Measurements from ENCODE around the gene HCK. TPM values are rescaled to one million over a fixed set of nuclear protein-coding genes. Genes with fewer than 3 reads are reported as not detected.

The HCK gene
- total RNA-seq, 1 experiment from 2014 or later, result not detected

DNA sequence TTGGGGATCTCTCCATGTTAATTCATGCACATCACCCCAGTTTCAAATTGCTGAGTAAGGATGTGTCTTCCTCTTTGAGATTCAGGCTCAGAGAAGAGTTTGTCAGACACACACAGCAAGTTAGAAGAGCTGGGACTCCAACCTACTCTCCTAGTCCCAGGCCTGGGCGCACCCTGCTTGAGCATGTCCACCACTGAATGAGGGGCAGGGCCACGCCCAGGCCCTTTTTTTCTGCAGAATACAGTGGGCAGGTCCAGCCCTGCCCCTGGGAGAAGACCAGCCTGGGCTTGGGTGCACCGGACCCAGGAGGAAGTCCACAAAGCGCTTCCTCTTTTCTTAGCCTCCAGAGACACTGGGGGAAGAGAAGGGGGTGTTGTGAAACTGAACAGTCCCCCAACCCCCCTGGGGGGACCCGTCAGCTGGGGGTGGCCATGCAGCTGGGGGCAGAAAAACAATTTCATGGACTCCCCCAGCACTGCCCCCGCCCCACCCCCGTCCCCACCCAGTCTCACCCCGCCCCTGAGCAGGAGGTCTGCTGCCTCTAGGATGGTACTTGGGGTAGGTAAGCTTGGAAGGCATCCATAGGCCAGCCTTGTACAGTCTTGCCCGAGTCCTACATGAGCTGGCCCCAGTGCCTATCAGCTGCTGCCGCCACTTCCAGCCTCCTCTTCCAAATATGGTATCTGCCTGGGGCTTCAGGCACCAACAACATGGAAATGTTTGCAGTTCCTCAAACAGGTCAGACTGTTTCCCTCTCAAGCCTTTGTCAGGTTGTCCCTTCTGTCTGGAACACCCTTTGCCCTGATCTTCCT is 11.7 kb upstream of the HCK start:
- H3K4me3 ChIP-seq (ENCODE audit: low read length), result no peak overlapping the region

DNA sequence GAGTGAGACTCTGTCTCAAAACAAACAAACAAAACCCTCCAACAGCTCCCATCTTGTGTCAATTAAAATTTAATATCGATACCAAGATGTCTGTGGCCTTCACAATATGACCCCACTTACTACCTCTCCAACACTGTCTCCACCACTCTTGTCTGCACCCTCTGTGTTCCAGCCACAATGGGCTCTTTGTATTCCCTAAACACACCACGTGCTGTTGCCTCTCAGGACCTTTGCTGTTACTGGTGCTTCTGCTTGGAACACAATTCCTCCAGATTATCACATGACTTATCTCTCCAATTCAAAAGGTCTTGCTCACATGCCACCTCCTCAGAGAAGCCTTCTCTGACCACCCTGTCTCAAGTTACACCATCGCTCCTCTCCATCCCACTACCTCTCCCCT is 6.0 kb upstream of the HCK start:
- ATAC-seq, result no peak
- DNase-seq, result no peak

More for the DNA sequence above, 11.7 kb upstream of the HCK start:
- H3K27me3 ChIP-seq (ENCODE audit: low read length), result peaks cover 77% of the 10 kb centered on the region
- H3K36me3 ChIP-seq (ENCODE audit: low read depth, low read length), result no peaks in the 10 kb centered on the region
- intact Hi-C loops (cut with micrococcal nuclease), result no loop called here
- no peaks in the 10 kb centered on the region for H3F3A ChIP-seq (ENCODE audit: low read length, unreplicated experiment)
- no peaks in the 10 kb centered on the region for H3K79me2 ChIP-seq (ENCODE audit: low read length)
- no peak overlapping the region for H3K27ac ChIP-seq (ENCODE audit: low read length)
- no peaks in the 10 kb centered on the region for H3K4me1 ChIP-seq (ENCODE audit: insufficient read depth, low read length)
- H2AFZ ChIP-seq (ENCODE audit: low read length), result no peak overlapping the region
- ChIA-PET POLR2A (ENCODE audit: unreplicated experiment) (no interaction called here), CTCF (interaction anchor here (0.7 kb wide), 1 partner anchor 199 kb away, joined by 4 read pairs; no protein-coding TSS in a partner anchor)
- H3K4me2 ChIP-seq (ENCODE audit: low read length), result no peak overlapping the region
- H3K9me3 ChIP-seq (ENCODE audit: low read length), result no peaks in the 10 kb centered on the region
- DNase-seq, result no peak
- H3K9me2 ChIP-seq (replicated peaks; ENCODE audit: low read length), result no peaks in the 10 kb centered on the region
- TF ChIP-seq, protein P1, sequence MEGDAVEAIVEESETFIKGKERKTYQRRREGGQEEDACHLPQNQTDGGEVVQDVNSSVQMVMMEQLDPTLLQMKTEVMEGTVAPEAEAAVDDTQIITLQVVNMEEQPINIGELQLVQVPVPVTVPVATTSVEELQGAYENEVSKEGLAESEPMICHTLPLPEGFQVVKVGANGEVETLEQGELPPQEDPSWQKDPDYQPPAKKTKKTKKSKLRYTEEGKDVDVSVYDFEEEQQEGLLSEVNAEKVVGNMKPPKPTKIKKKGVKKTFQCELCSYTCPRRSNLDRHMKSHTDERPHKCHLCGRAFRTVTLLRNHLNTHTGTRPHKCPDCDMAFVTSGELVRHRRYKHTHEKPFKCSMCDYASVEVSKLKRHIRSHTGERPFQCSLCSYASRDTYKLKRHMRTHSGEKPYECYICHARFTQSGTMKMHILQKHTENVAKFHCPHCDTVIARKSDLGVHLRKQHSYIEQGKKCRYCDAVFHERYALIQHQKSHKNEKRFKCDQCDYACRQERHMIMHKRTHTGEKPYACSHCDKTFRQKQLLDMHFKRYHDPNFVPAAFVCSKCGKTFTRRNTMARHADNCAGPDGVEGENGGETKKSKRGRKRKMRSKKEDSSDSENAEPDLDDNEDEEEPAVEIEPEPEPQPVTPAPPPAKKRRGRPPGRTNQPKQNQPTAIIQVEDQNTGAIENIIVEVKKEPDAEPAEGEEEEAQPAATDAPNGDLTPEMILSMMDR (conservative IDR thresholded peaks at IDR 0.05; ENCODE audit: low read depth, low read length), result no peak
- TF ChIP-seq EZH2phosphoT487 (IDR thresholded peaks at IDR 0.05; ENCODE audit: borderline replicate concordance, low read length) (no peak), EZH2 (IDR thresholded peaks at IDR 0.05; ENCODE audit: low read length, unreplicated experiment) (no peak)
- ATAC-seq, result no peak
- no TSS peak for BruUV-seq (replicated peaks)
- no peak overlapping the region for H3K9ac ChIP-seq (ENCODE audit: low read length)
- H4K20me1 ChIP-seq (ENCODE audit: low read length), result no peaks in the 10 kb centered on the region

More for the DNA sequence above, 6.0 kb upstream of the HCK start:
- no TSS peak for BruUV-seq (replicated peaks)
- Histone ChIP-seq H3K9ac (ENCODE audit: low read length) (no peak overlapping the region), H3K27ac (ENCODE audit: low read length) (no peak overlapping the region), H3K4me1 (ENCODE audit: insufficient read depth, low read length) (no peaks in the 10 kb centered on the region), H3K79me2 (ENCODE audit: low read length) (no peaks in the 10 kb centered on the region), H2AFZ (ENCODE audit: low read length) (no peak overlapping the region), H4K20me1 (ENCODE audit: low read length) (no peaks in the 10 kb centered on the region), H3K4me3 (ENCODE audit: low read length) (no peak overlapping the region), H3K36me3 (ENCODE audit: low read depth, low read length) (no peaks in the 10 kb centered on the region), H3K27me3 (ENCODE audit: low read length) (peaks cover 69% of the 10 kb centered on the region), H3K4me2 (ENCODE audit: low read length) (no peak overlapping the region), H3F3A (ENCODE audit: low read length, unreplicated experiment) (no peaks in the 10 kb centered on the region), H3K9me2 (replicated peaks; ENCODE audit: low read length) (no peaks in the 10 kb centered on the region), H3K9me3 (ENCODE audit: low read length) (no peaks in the 10 kb centered on the region)
- intact Hi-C loops (cut with micrococcal nuclease), result no loop called here
- CTCF ChIA-PET, result no interaction called here
- TF ChIP-seq, protein P1 (conservative IDR thresholded peaks at IDR 0.05; ENCODE audit: low read depth, low read length), result no peak
- TF ChIP-seq EZH2phosphoT487 (IDR thresholded peaks at IDR 0.05; ENCODE audit: borderline replicate concordance, low read length) (no peak), EZH2 (IDR thresholded peaks at IDR 0.05; ENCODE audit: low read length, unreplicated experiment) (no peak)
- POLR2A ChIA-PET (ENCODE audit: unreplicated experiment), result no interaction called here

All from PC-3 (cell line).